Activated CD4-positive, alpha-beta T cell treated with anti-CD3 and anti-CD28 coated beads for 24 hours (primary cell): Measurements from ENCODE around the gene SLC2A9.

ENCODE experiments used
- DNase-seq, 2 donors: peaks; one replicate each; pipeline ENCODE4 v3.0.0-alpha.2; 2020; ENCODE audit warnings: low read depth in 2 of 2

SLC2A9 gene

GRCh38 chr4:9963328-9963727 lies 58.0 kb downstream of the SLC2A9 start:
- DNase-seq: no peak

- DNase-seq: no peak
Observed at GRCh38 chr4:9962611-9963314, 58.5 kb downstream of the SLC2A9 start.

GRCh38 chr4:9954468-9954867 lies 66.8 kb downstream of the SLC2A9 start:
- DNase-seq: no peak

- no peak for DNase-seq
Observed at GRCh38 chr4:9953089-9953488, 68.2 kb downstream of the SLC2A9 start.

- DNase-seq: no peak
Observed at GRCh38 chr4:9952415-9952950, 68.8 kb downstream of the SLC2A9 start.

- no peak for DNase-seq
Observed at GRCh38 chr4:9949573-9949972, 71.7 kb downstream of the SLC2A9 start.

- DNase-seq: no peak
Observed at GRCh38 chr4:9947168-9948062, 73.9 kb downstream of the SLC2A9 start.

- DNase-seq: no peak
Observed at GRCh38 chr4:9946170-9946569, 75.1 kb downstream of the SLC2A9 start.

- DNase-seq: no peak
Observed at GRCh38 chr4:9944431-9945425, 76.6 kb downstream of the SLC2A9 start.

GRCh38 chr4:9943761-9944160 lies 77.5 kb downstream of the SLC2A9 start:
- no peak for DNase-seq

- no peak for DNase-seq
Observed at GRCh38 chr4:9942921-9943600, 78.2 kb downstream of the SLC2A9 start.

GRCh38 chr4:9942139-9942538 lies 79.2 kb downstream of the SLC2A9 start:
- DNase-seq: no peak

- DNase-seq: no peak
Observed at GRCh38 chr4:9940041-9940440, 81.3 kb downstream of the SLC2A9 start.

GRCh38 chr4:9938933-9939332 lies 82.4 kb downstream of the SLC2A9 start:
- no peak for DNase-seq

- DNase-seq: no peak
Observed at GRCh38 chr4:9937078-9937477, 84.2 kb downstream of the SLC2A9 start.

- no peak for DNase-seq
Observed at GRCh38 chr4:9936129-9936644, 85.1 kb downstream of the SLC2A9 start.

GRCh38 chr4:9933956-9934355 lies 87.3 kb downstream of the SLC2A9 start:
- DNase-seq: no peak

GRCh38 chr4:9933184-9933583 lies 88.1 kb downstream of the SLC2A9 start:
- DNase-seq: no peak

GRCh38 chr4:9932771-9933170 lies 88.5 kb downstream of the SLC2A9 start:
- DNase-seq: no peak

- DNase-seq: no peak
Observed at GRCh38 chr4:9931146-9931545, 90.2 kb downstream of the SLC2A9 start.

GRCh38 chr4:9929111-9929510 lies 92.2 kb downstream of the SLC2A9 start:
- no peak for DNase-seq
